H1 (cell line): ENCODE results near the gene TNP2. TPM values are rescaled to one million over a fixed set of nuclear protein-coding genes. Genes with fewer than 3 reads are reported as not detected.

Experiments
- CTCF ChIA-PET: fragments of 300-600 bp; sonication (Branson Sonifier 250); formaldehyde crosslinking; loops from one replicate; lab custom pipeline; 2021; ENCODE audit not compliant: partially characterized antibody; lab: Charles Lee
- POLR2A ChIA-PET: fragments of 300-600 bp; sonication (Branson Sonifier 250); formaldehyde crosslinking; loops from one replicate; lab custom pipeline; 2021; ENCODE audit warnings: inconsistent platforms; ENCODE audit not compliant: partially characterized antibody; lab: Charles Lee
- DNase-seq, 2 experiments: peaks; one replicate each; pipeline versions ENCODE4 v3.0.0 to v3.0.0-alpha.2; 2010 to 2022; ENCODE audit warnings: low spot score in 2 of 2, low read depth in 1 of 2, mixed read lengths in 1 of 2
- FAIRE-seq: peaks from 2 replicates; lab custom pipeline; 2011; peaks lifted over from hg19 to GRCh38; lab: Jason Lieb, UNC
- H2AFZ ChIP-seq: 2 replicates; pipeline ENCODE4 v1.8.1; 2012; ENCODE audit warnings: low read length, inconsistent platforms
- H2AK5ac ChIP-seq: 2 replicates; pipeline ENCODE4 v1.6.1; 2013; ENCODE audit warnings: low read depth, low read length
- H2BK120ac ChIP-seq: replicated peaks from 2 replicates; pipeline ENCODE3; 2013; ENCODE audit warnings: low read depth, low read length, inconsistent platforms
- H2BK12ac ChIP-seq: 2 replicates; pipeline ENCODE4 v1.6.1; 2013; ENCODE audit warnings: low read depth, low read length
- H2BK15ac ChIP-seq: 2 replicates; pipeline ENCODE4 v1.6.1; 2013; ENCODE audit warnings: low read length
- H2BK20ac ChIP-seq: 2 replicates; pipeline ENCODE4 v1.6.1; 2013; ENCODE audit warnings: low read length
- H2BK5ac ChIP-seq: 2 replicates; pipeline ENCODE4 v1.6.1; 2013; ENCODE audit warnings: low read depth, low read length
- H3K14ac ChIP-seq: 2 replicates; pipeline ENCODE4 v1.6.1; 2013; ENCODE audit warnings: inconsistent platforms; ENCODE audit not compliant: insufficient read length
- H3K18ac ChIP-seq: 2 replicates; pipeline ENCODE4 v1.6.1; 2013; ENCODE audit warnings: low read length; ENCODE audit errors: extremely low read depth
- H3K23ac ChIP-seq: 2 replicates; pipeline ENCODE4 v1.6.1; 2013; ENCODE audit warnings: inconsistent platforms; ENCODE audit not compliant: insufficient read length
- H3K23me2 ChIP-seq: 2 replicates; pipeline ENCODE4 v1.6.1; 2013; ENCODE audit warnings: low read depth, low read length
- H3K27ac ChIP-seq: 2 replicates; pipeline ENCODE4 v1.6.1; 2011; ENCODE audit warnings: low read depth, low read length, inconsistent platforms
- H3K27me3 ChIP-seq, 4 experiments: replicated peaks in 1 of 4; 1 replicate in 1 of 4; 2 replicates in 3 of 4; pipeline versions ENCODE4 v1.6.1 to v1.8.1; 2011 to 2013; ENCODE audit warnings: low read length in 3 of 4, mild to moderate bottlenecking in 3 of 4, inconsistent platforms in 2 of 4, mixed read lengths in 2 of 4, moderate library complexity in 1 of 4; ENCODE audit not compliant: control insufficient read depth in 3 of 4, insufficient read depth in 3 of 4; ENCODE audit errors: extremely low read depth in 1 of 4
- H3K36me3 ChIP-seq, 4 experiments: 2 replicates each; pipeline versions ENCODE4 v1.6.1 to v1.8.1; 2011 to 2013; ENCODE audit warnings: mild to moderate bottlenecking in 4 of 4, low read length in 3 of 4, moderate library complexity in 2 of 4, control low read depth in 1 of 4, inconsistent platforms in 1 of 4; ENCODE audit not compliant: insufficient read depth in 4 of 4, control insufficient read depth in 2 of 4
- H3K4ac ChIP-seq: replicated peaks from 2 replicates; pipeline ENCODE3; 2013; ENCODE audit warnings: low read length, low read depth, mixed read lengths, inconsistent platforms; ENCODE audit not compliant: insufficient read length
- H3K4me1 ChIP-seq, 4 experiments: replicated peaks in 1 of 4; 1 replicate in 1 of 4; 2 replicates in 3 of 4; pipeline versions ENCODE4 v1.6.1 to v1.8.1; 2011 to 2013; ENCODE audit warnings: low read length in 3 of 4, inconsistent platforms in 2 of 4, mixed read lengths in 1 of 4; ENCODE audit not compliant: insufficient read depth in 4 of 4, control insufficient read depth in 3 of 4
- H3K4me2 ChIP-seq, 2 experiments: 2 replicates each; pipeline versions ENCODE4 v1.6.1 to v1.8.1; 2011 to 2013; ENCODE audit warnings: low read depth in 2 of 2, low read length in 2 of 2, control low read depth in 1 of 2, inconsistent platforms in 1 of 2, mild to moderate bottlenecking in 1 of 2; ENCODE audit not compliant: insufficient read depth in 1 of 2
- H3K4me3 ChIP-seq, 4 experiments: fragments of 200-600, 300-600 bp in 1 of 4; sonication (generic), shearing (Covaris generic), sonication (Bioruptor Twin) in 1 of 4; 2 replicates each; pipeline versions ENCODE4 v1.5.1 to v1.8.1; 2011 to 2016; ENCODE audit warnings: low read length in 4 of 4, low read depth in 3 of 4, control low read depth in 2 of 4, inconsistent platforms in 2 of 4, mild to moderate bottlenecking in 2 of 4, mixed read lengths in 1 of 4, moderate library complexity in 1 of 4; ENCODE audit not compliant: insufficient read depth in 2 of 4; ENCODE audit errors: extremely low read depth in 1 of 4
- H3K56ac ChIP-seq: replicated peaks from 2 replicates; pipeline ENCODE3; 2013; ENCODE audit warnings: low read depth, mild to moderate bottlenecking, mixed read lengths, low read length, inconsistent platforms; ENCODE audit not compliant: insufficient read length
- H3K79me1 ChIP-seq: 2 replicates; pipeline ENCODE4 v1.6.1; 2013; ENCODE audit warnings: low read depth, low read length, control low read depth
- H3K79me2 ChIP-seq, 2 experiments: 2 replicates each; pipeline versions ENCODE4 v1.6.1 to v1.8.1; 2012 to 2013; ENCODE audit warnings: low read length in 2 of 2, mild to moderate bottlenecking in 2 of 2, inconsistent platforms in 1 of 2; ENCODE audit not compliant: insufficient read depth in 2 of 2, control insufficient read depth in 1 of 2
- H3K9ac ChIP-seq, 4 experiments: replicated peaks in 1 of 4; 1 replicate in 1 of 4; 2 replicates in 3 of 4; pipeline versions ENCODE4 v1.6.1 to v1.8.1; 2011 to 2013; ENCODE audit warnings: low read depth in 3 of 4, low read length in 3 of 4, control low read depth in 2 of 4, mild to moderate bottlenecking in 2 of 4, moderate library complexity in 2 of 4, inconsistent platforms in 1 of 4; ENCODE audit errors: extremely low read depth in 1 of 4
- H3K9me3 ChIP-seq, 2 experiments: 2 replicates each; pipeline versions ENCODE4 v1.6.1 to v1.8.1; 2012 to 2013; ENCODE audit warnings: mild to moderate bottlenecking in 2 of 2, moderate library complexity in 2 of 2, control low read depth in 1 of 2, inconsistent platforms in 1 of 2, low read depth in 1 of 2, low read length in 1 of 2, mixed read lengths in 1 of 2; ENCODE audit not compliant: insufficient read depth in 2 of 2
- H4K20me1 ChIP-seq, 2 experiments: replicated peaks in 1 of 2; 2 replicates each; pipeline versions ENCODE3 to v1.8.1; 2011 to 2013; ENCODE audit warnings: inconsistent platforms in 2 of 2, low read length in 2 of 2, mild to moderate bottlenecking in 1 of 2; ENCODE audit not compliant: insufficient read depth in 2 of 2, control insufficient read depth in 1 of 2
- H4K5ac ChIP-seq: 2 replicates; pipeline ENCODE4 v1.6.1; 2013; ENCODE audit warnings: low read length, low read depth, mixed read lengths, inconsistent platforms; ENCODE audit not compliant: insufficient read length
- H4K8ac ChIP-seq: 2 replicates; pipeline ENCODE4 v1.8.0; 2013; ENCODE audit warnings: mild to moderate bottlenecking, moderate library complexity, low read length, inconsistent platforms; ENCODE audit not compliant: insufficient read depth; ENCODE audit errors: extremely low read depth
- H4K91ac ChIP-seq: replicated peaks from 2 replicates; pipeline ENCODE3; 2013; ENCODE audit warnings: low read length, mixed read lengths, inconsistent platforms; ENCODE audit not compliant: insufficient read length
- ATF3 ChIP-seq: IDR thresholded peaks from 2 replicates; pipeline ENCODE4 v1.6.1; 2011; ENCODE audit warnings: low read depth, mild to moderate bottlenecking, low read length; ENCODE audit not compliant: insufficient read depth
- CBX8 ChIP-seq: fragments of 300-800, 300-1000 bp; sonication (generic); IDR thresholded peaks from 2 replicates; pipeline ENCODE4 v1.7.1; 2016; ENCODE audit warnings: low read depth, low read length, borderline replicate concordance
- E2F6 ChIP-seq: IDR thresholded peaks from 2 replicates; pipeline ENCODE4 v1.6.1; 2012; ENCODE audit warnings: inconsistent platforms
- EP300 ChIP-seq, 2 experiments: IDR thresholded peaks; 1 replicate in 1 of 2; 2 replicates in 1 of 2; pipeline ENCODE4 v1.6.1; 2011 to 2012; ENCODE audit warnings: low read depth in 2 of 2, low read length in 2 of 2, mild to moderate bottlenecking in 2 of 2, borderline replicate concordance in 1 of 2, inconsistent platforms in 1 of 2, moderate library complexity in 1 of 2
- FOSL1 ChIP-seq: IDR thresholded peaks from 2 replicates; pipeline ENCODE4 v1.6.1; 2011; ENCODE audit warnings: mild to moderate bottlenecking, low read depth, low read length, moderate library complexity; ENCODE audit not compliant: insufficient read depth
- GTF2F1 ChIP-seq: IDR thresholded peaks from 2 replicates; pipeline ENCODE4 v1.6.1; 2012; ENCODE audit warnings: low read depth, low read length, improper control_type of control experiment, borderline replicate concordance
- JUN ChIP-seq: IDR thresholded peaks from 2 replicates; pipeline ENCODE4 v1.6.1; 2011; ENCODE audit warnings: low read depth, mild to moderate bottlenecking, improper control_type of control experiment, low read length
- JUND ChIP-seq: IDR thresholded peaks from 2 replicates; pipeline ENCODE4 v1.6.1; 2011; ENCODE audit warnings: mild to moderate bottlenecking, improper control_type of control experiment, low read length
- WGBS, 2 experiments: shearing (Covaris generic) in 1 of 2; methylation state at CpG; one replicate each; pipeline versions ENCODE4 v1.1.6 to v1.1.7; 2013 to 2015; ENCODE audit warnings: low lambda C conversion rate in 2 of 2, mixed read lengths in 2 of 2, inconsistent platforms in 1 of 2, low coverage in 1 of 2, missing lambda C conversion rate in 1 of 2; ENCODE audit not compliant: insufficient replicate concordance in 2 of 2, insufficient coverage in 1 of 2, insufficient read length in 1 of 2; ENCODE audit errors: extremely low coverage in 1 of 2, missing lambda C conversion rate in 1 of 2; 5-methylcytosine and 5-hydroxymethylcytosine counted together
- polyA plus RNA-seq, 7 experiments: library from polyadenylated mRNA; depleted of rRNA in 3 of 7; stranded (reverse) in 5 of 7; unstranded in 2 of 7; fragments of >200 nt in 5 of 7; fragments of 200-250 nt in 2 of 7; gene quantifications; 1 replicate in 5 of 7; 2 replicates in 1 of 7; 4 replicates in 1 of 7; pipeline versions ENCODE4 v1.2.1 to v1.2.3, GENCODE V29; 2011 to 2013; ENCODE audit warnings: missing spikeins in 2 of 7, mixed read lengths in 2 of 7
- total RNA-seq: library from RNA; stranded (reverse); fragmentation: NEBNext Ultra II Directional; extraction: Animal tissue kit (Norgen Biotek cat#: 25700); gene quantifications from 2 replicates; pipeline ENCODE4 v1.2.1, GENCODE V29; 2021
- TF ChIP-seq, protein P1 (sequence below): IDR thresholded peaks from 2 replicates; pipeline ENCODE4 v1.6.1; 2012; ENCODE audit warnings: inconsistent platforms

The TNP2 gene
- total and polyA plus RNA-seq, 2 of the 8 experiments (the other 6 are each of a cell fraction or from before 2014, with no cell fraction given): not detected

- no peak overlapping the region for H2BK20ac ChIP-seq
- no peaks in the 10 kb centered on the region for H4K20me1 ChIP-seq
- H3K14ac ChIP-seq: no peak overlapping the region
- H4K91ac ChIP-seq: no peak overlapping the region
- H2AFZ ChIP-seq: no peak overlapping the region
- ChIA-PET POLR2A (interaction anchor here (1.0 to 1.6 kb wide), 4 partner anchors 12 to 73 kb away, joined by 3 to 4 read pairs (median 4); partner anchors contain the start of gene SOCS1), CTCF (interaction anchor here (0.6 to 1.1 kb wide), 4 partner anchors 39 to 260 kb away, joined by 3 read pairs; no protein-coding TSS in a partner anchor)
- H4K5ac ChIP-seq: no peak overlapping the region
- H2BK5ac ChIP-seq: no peak overlapping the region
- peaks cover under 1 to 1% of the 10 kb centered on the region in 2 experiments; a peak in 3 of 4 replicates for H3K9me3 ChIP-seq
- TF ChIP-seq CBX8 (no peak), JUND (no peak), FOSL1 (no peak), JUN (no peak), E2F6 (peak; percentile 45; the same call in 1 of the 2 replicates), ATF3 (no peak), GTF2F1 (no peak), EP300 (IDR thresholded peaks at IDR 0.05; ENCODE audit: borderline replicate concordance in 1 of 2, low read depth in 2 of 2, low read length in 2 of 2) (no peak)
- TF ChIP-seq, protein P1, sequence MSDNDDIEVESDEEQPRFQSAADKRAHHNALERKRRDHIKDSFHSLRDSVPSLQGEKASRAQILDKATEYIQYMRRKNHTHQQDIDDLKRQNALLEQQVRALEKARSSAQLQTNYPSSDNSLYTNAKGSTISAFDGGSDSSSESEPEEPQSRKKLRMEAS: peak; percentile 21; the same call in 1 of the 2 replicates
- H3K4ac ChIP-seq: no peak overlapping the region
- no peak overlapping the region for H3K9ac ChIP-seq
- no peaks in the 10 kb centered on the region for H3K27me3 ChIP-seq
- FAIRE-seq (no peak), DNase-seq (no peak)
- no peaks in the 10 kb centered on the region for H3K79me2 ChIP-seq
- no peaks in the 10 kb centered on the region for H3K36me3 ChIP-seq
- H3K23me2 ChIP-seq: peaks cover 3% of the 10 kb centered on the region; the same call in 1 of the 2 replicates
- 82% methylated on average over 20 of the region's 24 CpGs; no CpG with 5 or more reads in 1 of the 2 experiments for WGBS, 2 experiments
- H2AK5ac ChIP-seq: no peak overlapping the region
- no peak overlapping the region for H3K18ac ChIP-seq
- no peak overlapping the region for H3K23ac ChIP-seq
- no peak overlapping the region for H2BK12ac ChIP-seq
- no peak overlapping the region for H4K8ac ChIP-seq
- H3K79me1 ChIP-seq: no peaks in the 10 kb centered on the region
- H3K27ac ChIP-seq: no peak overlapping the region
- H2BK15ac ChIP-seq: no peak overlapping the region
- H3K4me1 ChIP-seq: no peaks in the 10 kb centered on the region; a peak in 2 of 7 replicates
- H3K56ac ChIP-seq: no peak overlapping the region
- H2BK120ac ChIP-seq: no peak overlapping the region
- no peak overlapping the region for H3K4me2 ChIP-seq
- H3K4me3 ChIP-seq: no peak overlapping the region
Measured at GRCh38 chr16:11224096-11224893, 44.8 kb downstream of the TNP2 start.
